Naive B cell (primary cell): ENCODE results near the gene CCNJL. TPM values are rescaled to one million over a fixed set of nuclear protein-coding genes. Genes with fewer than 3 reads are reported as not detected.

Experiments
- ATAC-seq, 2 donors: fragments of 150-1000 bp; cut with Tn5 transposase; 2 replicates each; pipeline ENCODE4 v1.10.0; 2021; ENCODE audit warnings: low read depth in 2 of 2, mild to moderate bottlenecking in 2 of 2, moderate library complexity in 2 of 2
- DNase-seq: peaks from one replicate; pipeline ENCODE4 v3.0.0; 2022
- H3K27ac Mint-ChIP-seq, 6 donors: one replicate each; pipeline ENCODE4 v1.8.0; 2020 to 2022; ENCODE audit warnings: mild to moderate bottlenecking in 6 of 6, mixed read lengths in 6 of 6, moderate library complexity in 5 of 6, inconsistent platforms in 2 of 6
- H3K27me3 Mint-ChIP-seq, 3 donors: one replicate each; pipeline ENCODE4 v1.8.0; 2021 to 2022; ENCODE audit warnings: mixed read lengths in 3 of 3, mild to moderate bottlenecking in 1 of 3
- H3K36me3 Mint-ChIP-seq, 2 donors: one replicate each; pipeline ENCODE4 v1.8.0; 2020 to 2022; ENCODE audit warnings: mixed read lengths in 2 of 2, inconsistent platforms in 1 of 2, mild to moderate bottlenecking in 1 of 2
- H3K4me1 Mint-ChIP-seq, 3 donors: one replicate each; pipeline ENCODE4 v1.8.0; 2020 to 2022; ENCODE audit warnings: mixed read lengths in 3 of 3, inconsistent platforms in 1 of 3, mild to moderate bottlenecking in 1 of 3, moderate library complexity in 1 of 3
- H3K4me3 Mint-ChIP-seq, 8 donors: one replicate each; pipeline ENCODE4 v1.8.0; 2020 to 2022; ENCODE audit warnings: mild to moderate bottlenecking in 8 of 8, mixed read lengths in 8 of 8, moderate library complexity in 8 of 8, inconsistent platforms in 2 of 8
- H3K9me3 Mint-ChIP-seq, 7 donors: one replicate each; pipeline ENCODE4 v1.8.0; 2020 to 2022; ENCODE audit warnings: mixed read lengths in 7 of 7, mild to moderate bottlenecking in 5 of 7, inconsistent platforms in 2 of 7, moderate library complexity in 1 of 7
- polyA plus RNA-seq, 6 donors: library from polyadenylated mRNA; unstranded; fragments of 300-500 nt; fragmentation: Illumina TruSeq; gene quantifications; one replicate each; pipeline ENCODE4 v1.2.3, GENCODE V29; 2021; ENCODE audit warnings: low read depth in 6 of 6

The CCNJL gene
- polyA plus RNA-seq, 6 donors from 2014 or later, result 0.12 TPM; not detected in 5

GRCh38 chr5:160242145-160242544 lies 70.2 kb downstream of the CCNJL start:
- peak overlapping the region in 1 of 6 donors; percentile 81 for H3K27ac Mint-ChIP-seq
- DNase-seq (no peak), ATAC-seq (no peak)
- no peaks in the 10 kb centered on the region for H3K36me3 Mint-ChIP-seq
- H3K4me1 Mint-ChIP-seq, result peaks cover 0 to under 1% (median 0%) of the 10 kb centered on the region in 3 donors
- no peak overlapping the region for H3K4me3 Mint-ChIP-seq
- H3K27me3 Mint-ChIP-seq, result peaks cover 0 to 17% (median 6%) of the 10 kb centered on the region in 3 donors
- no peaks in the 10 kb centered on the region for H3K9me3 Mint-ChIP-seq

DNA sequence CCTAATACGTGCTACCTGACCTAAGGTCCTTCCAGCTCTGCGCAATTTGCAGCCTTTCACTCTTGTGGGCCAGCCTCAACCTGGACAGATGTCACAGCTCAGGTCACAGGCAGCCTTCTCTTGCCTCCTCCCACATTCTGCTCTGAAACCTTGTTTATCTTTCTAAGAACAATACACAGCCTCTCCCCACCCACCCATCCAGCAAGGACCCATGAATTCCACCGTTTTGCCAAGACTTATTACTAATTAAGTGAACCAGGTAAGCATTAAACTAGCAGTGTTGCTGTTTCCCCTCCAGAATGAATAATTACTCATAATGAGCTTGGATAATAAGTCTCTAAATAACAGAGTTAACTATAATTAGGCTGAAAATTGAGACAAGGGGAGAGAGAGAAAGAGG lies 72.0 kb downstream of the CCNJL start:
- DNase-seq (no peak), ATAC-seq (no peak)
- Mint-ChIP-seq H3K27me3 (peaks cover 0 to 17% (median 6%) of the 10 kb centered on the region in 3 donors), H3K9me3 (no peaks in the 10 kb centered on the region), H3K4me3 (no peak overlapping the region), H3K36me3 (no peaks in the 10 kb centered on the region), H3K4me1 (no peaks in the 10 kb centered on the region), H3K27ac (no peak overlapping the region)

- Mint-ChIP-seq H3K27me3 (peaks cover 0 to 17% (median 6%) of the 10 kb centered on the region in 3 donors), H3K4me3 (no peak overlapping the region), H3K27ac (peak overlapping the region in 1 of 6 donors; percentile 12), H3K4me1 (no peaks in the 10 kb centered on the region), H3K36me3 (no peaks in the 10 kb centered on the region), H3K9me3 (no peaks in the 10 kb centered on the region)
- ATAC-seq (no peak), DNase-seq (no peak)
These were observed 74.7 kb downstream of the CCNJL start for GRCh38 chr5:160237571-160238093.

DNA sequence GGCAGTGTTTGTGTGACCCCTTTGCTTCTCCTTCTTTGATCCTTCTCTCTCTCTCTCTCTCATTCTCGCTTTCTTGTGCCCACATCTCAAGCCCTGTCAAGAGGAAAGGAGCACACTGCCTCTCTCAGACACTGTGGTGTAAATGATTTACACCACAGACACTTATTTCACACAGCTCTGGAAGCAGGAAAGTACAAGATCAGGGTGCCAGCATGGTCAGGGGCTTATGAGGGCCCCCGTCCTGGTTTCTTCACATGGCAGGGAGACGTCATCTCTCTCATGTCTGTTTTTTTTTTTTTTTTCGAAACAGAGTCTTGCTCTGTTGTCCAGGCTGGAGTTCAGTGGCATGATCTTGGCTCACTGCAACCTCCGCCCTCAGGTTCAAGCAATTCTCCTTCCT lies 76.6 kb downstream of the CCNJL start:
- no peak for ATAC-seq
- Mint-ChIP-seq H3K27ac (peak overlapping the region in 1 of 6 donors; percentile 39), H3K36me3 (no peaks in the 10 kb centered on the region), H3K4me1 (peaks cover 0 to 7% (median 0%) of the 10 kb centered on the region in 3 donors), H3K9me3 (no peaks in the 10 kb centered on the region), H3K4me3 (no peak overlapping the region), H3K27me3 (peaks cover 0 to 17% (median 6%) of the 10 kb centered on the region in 3 donors)
- DNase-seq, result no peak

- no peaks in the 10 kb centered on the region for H3K9me3 Mint-ChIP-seq
- DNase-seq (no peak), ATAC-seq (no peak)
- peaks cover 0 to 7% (median 0%) of the 10 kb centered on the region in 3 donors for H3K4me1 Mint-ChIP-seq
- peak overlapping the region in 1 of 8 donors; percentile 6 for H3K4me3 Mint-ChIP-seq
- H3K27ac Mint-ChIP-seq, result peak overlapping the region in 1 of 6 donors; percentile 15
- H3K36me3 Mint-ChIP-seq, result no peaks in the 10 kb centered on the region
- H3K27me3 Mint-ChIP-seq, result peaks cover 0 to 8% (median 0%) of the 10 kb centered on the region in 3 donors
These were observed 79.1 kb downstream of the CCNJL start for GRCh38 chr5:160233215-160233614.

DNA sequence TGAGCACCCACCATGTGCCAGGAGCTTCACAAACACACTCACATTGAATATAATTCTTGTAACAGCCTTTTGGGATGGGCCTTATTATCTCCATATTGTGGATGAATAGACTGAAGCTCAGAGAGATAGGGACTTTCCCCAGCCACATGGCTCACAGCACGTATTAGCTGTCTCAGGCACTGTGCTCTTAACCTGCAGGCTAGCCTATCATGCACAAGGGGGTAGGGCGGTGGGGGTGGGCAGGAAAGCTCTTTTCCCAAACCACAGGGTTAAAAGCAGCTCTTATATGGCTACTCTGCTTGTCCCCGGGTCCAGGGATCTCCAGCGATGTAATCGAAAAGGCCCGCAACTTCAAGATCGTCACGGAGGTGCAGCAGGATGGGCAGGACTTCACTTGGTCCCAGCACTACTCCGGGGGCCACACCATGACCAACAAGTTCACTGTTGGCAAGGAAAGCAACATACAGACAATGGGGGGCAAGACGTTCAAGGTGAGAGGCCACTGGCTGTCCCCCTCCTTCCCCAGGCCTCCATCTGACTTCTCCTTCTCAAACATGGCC lies 80.5 kb downstream of the CCNJL start:
- Mint-ChIP-seq H3K4me1 (peaks cover 0 to 7% (median 0%) of the 10 kb centered on the region in 3 donors), H3K36me3 (no peaks in the 10 kb centered on the region), H3K27ac (peak overlapping the region in 2 of 6 donors; percentile 53 to 57), H3K9me3 (no peaks in the 10 kb centered on the region), H3K4me3 (no peak overlapping the region), H3K27me3 (no peaks in the 10 kb centered on the region)
- no peak for DNase-seq
- no peak for ATAC-seq

DNA sequence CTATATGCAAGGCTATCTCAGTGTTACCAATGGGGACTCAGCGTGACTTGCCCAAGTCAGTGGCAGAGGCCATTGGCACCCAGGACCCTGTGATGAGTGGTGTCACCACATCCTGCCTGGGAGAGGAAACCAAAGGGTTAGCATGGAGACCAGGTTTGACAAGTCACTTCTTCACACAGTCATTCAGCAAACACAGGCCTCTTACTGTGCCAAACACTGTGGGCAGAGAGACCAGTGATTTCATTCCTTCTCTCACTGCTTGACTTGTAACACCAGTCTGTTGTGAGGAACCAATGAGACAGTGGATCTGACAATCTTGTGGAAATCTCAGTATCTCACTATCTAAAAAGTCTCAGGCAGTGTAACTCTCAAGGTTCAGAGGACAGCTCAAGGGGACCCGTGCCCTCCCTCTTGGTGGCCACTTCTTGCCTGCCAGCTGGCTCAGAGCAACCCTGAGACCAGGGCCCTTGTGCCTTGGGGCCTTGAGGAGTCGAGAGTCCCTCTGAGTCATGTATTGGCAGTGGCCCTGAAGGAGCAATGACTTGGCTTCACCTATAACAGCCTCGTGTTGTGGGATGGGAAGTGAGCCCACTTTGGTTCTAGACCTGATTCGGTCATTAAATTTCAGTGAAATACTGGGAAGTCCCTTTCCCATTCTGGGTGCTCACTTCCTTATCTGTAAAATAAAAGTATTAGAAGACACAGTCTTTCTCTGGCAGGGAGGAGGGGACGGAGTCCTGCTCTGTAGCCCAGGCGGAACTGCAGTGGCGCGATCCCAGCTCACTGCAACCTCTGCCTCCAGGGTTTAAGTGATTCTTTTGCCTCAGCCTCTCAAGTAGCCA lies 81.5 kb downstream of the CCNJL start:
- no peaks in the 10 kb centered on the region for H3K27me3 Mint-ChIP-seq
- no peak overlapping the region for H3K4me3 Mint-ChIP-seq
- no peaks in the 10 kb centered on the region for H3K36me3 Mint-ChIP-seq
- peak; percentile 20 to 30 for ATAC-seq
- H3K4me1 Mint-ChIP-seq, result peaks cover 0 to 7% (median 0%) of the 10 kb centered on the region in 3 donors
- peak overlapping the region in 1 of 6 donors; percentile 84 for H3K27ac Mint-ChIP-seq
- no peaks in the 10 kb centered on the region for H3K9me3 Mint-ChIP-seq
- no peak for DNase-seq

- Mint-ChIP-seq H3K36me3 (no peaks in the 10 kb centered on the region), H3K4me1 (peaks cover 0 to 7% (median 0%) of the 10 kb centered on the region in 3 donors), H3K4me3 (no peak within 1 kb of the TSS), H3K9me3 (no peaks in the 10 kb centered on the region), H3K27me3 (no peaks in the 10 kb centered on the region), H3K27ac (no peak within 1 kb of the TSS)
- DNase-seq (no peak), ATAC-seq (no peak)
These were observed 83.1 kb downstream of the CCNJL start, which contains the start of gene FABP6 for GRCh38 chr5:160229190-160229742. Gene FABP6, plus strand, starts transcription at chr5:160229506. Its CDS starts 52 bp downstream, at chr5:160229558.

- H3K36me3 Mint-ChIP-seq, result no peaks in the 10 kb centered on the region
- H3K27me3 Mint-ChIP-seq, result no peaks in the 10 kb centered on the region
- H3K27ac Mint-ChIP-seq, result peak overlapping the region in 1 of 6 donors; percentile 42
- peaks cover 0 to 7% (median 4%) of the 10 kb centered on the region in 3 donors for H3K4me1 Mint-ChIP-seq
- no peak overlapping the region for H3K4me3 Mint-ChIP-seq
- no peaks in the 10 kb centered on the region for H3K9me3 Mint-ChIP-seq
- ATAC-seq, result no peak
- no peak for DNase-seq
These were observed 85.4 kb downstream of the CCNJL start for GRCh38 chr5:160227012-160227411.

- Mint-ChIP-seq H3K9me3 (no peaks in the 10 kb centered on the region), H3K27me3 (peaks cover 0 to 6% (median 0%) of the 10 kb centered on the region in 3 donors), H3K4me1 (peaks cover 3 to 4% (median 4%) of the 10 kb centered on the region in 3 donors), H3K27ac (no peak overlapping the region), H3K36me3 (no peaks in the 10 kb centered on the region), H3K4me3 (peak overlapping the region in 1 of 8 donors; percentile 67)
- DNase-seq (no peak), ATAC-seq (no peak)
These were observed 91.3 kb downstream of the CCNJL start for GRCh38 chr5:160221082-160221481.

GRCh38 chr5:160219356-160219755 lies 93.0 kb downstream of the CCNJL start:
- DNase-seq (no peak), ATAC-seq (no peak)
- Mint-ChIP-seq H3K9me3 (no peaks in the 10 kb centered on the region), H3K36me3 (no peaks in the 10 kb centered on the region), H3K27me3 (peaks cover 5 to 6% (median 5%) of the 10 kb centered on the region in 3 donors), H3K4me3 (peak overlapping the region in 1 of 8 donors; percentile 17), H3K27ac (no peak overlapping the region), H3K4me1 (peaks cover 3 to 4% (median 4%) of the 10 kb centered on the region in 3 donors)

- Mint-ChIP-seq H3K27me3 (peaks cover 0 to 5% (median 5%) of the 10 kb centered on the region in 3 donors), H3K9me3 (no peaks in the 10 kb centered on the region), H3K36me3 (no peaks in the 10 kb centered on the region), H3K27ac (peak overlapping the region in 1 of 6 donors; percentile 56), H3K4me3 (no peak overlapping the region), H3K4me1 (no peaks in the 10 kb centered on the region)
- ATAC-seq (no peak), DNase-seq (no peak)
These were observed 98.8 kb downstream of the CCNJL start for GRCh38 chr5:160213537-160213936.

- no peaks in the 10 kb centered on the region for H3K4me1 Mint-ChIP-seq
- peak overlapping the region in 1 of 6 donors; percentile 47 for H3K27ac Mint-ChIP-seq
- H3K36me3 Mint-ChIP-seq, result no peaks in the 10 kb centered on the region
- no peak overlapping the region for H3K4me3 Mint-ChIP-seq
- no peaks in the 10 kb centered on the region for H3K9me3 Mint-ChIP-seq
- no peak for ATAC-seq
- H3K27me3 Mint-ChIP-seq, result peaks cover 0 to 5% (median 5%) of the 10 kb centered on the region in 3 donors
- no peak for DNase-seq
These were observed 101.0 kb downstream of the CCNJL start for GRCh38 chr5:160211352-160211751.
